Smooth muscle cell (in vitro differentiated cells): Measurements from ENCODE around the gene PAQR7. TPM values are rescaled to one million over a fixed set of nuclear protein-coding genes. Genes with fewer than 3 reads are reported as not detected.

Experiments
- DNase-seq: peaks from one replicate; lab custom pipeline; 2025; ENCODE audit not compliant: unreplicated experiment; lab: John Stamatoyannopoulos, UW
- H2AFZ ChIP-seq: fragments of 200-600 bp; sonication (generic); 2 replicates; pipeline ENCODE4 v1.6.0; 2016; ENCODE audit warnings: antibody characterized with exemption, low read depth, mild to moderate bottlenecking
- H3F3A ChIP-seq: fragments of 200-600 bp; sonication (generic); 2 replicates; pipeline ENCODE4 v1.6.0; 2017; ENCODE audit warnings: antibody characterized with exemption, low read depth
- H3K27ac ChIP-seq: fragments of 200-600 bp; sonication (generic); 2 replicates; pipeline ENCODE4 v1.5.1; 2016; ENCODE audit warnings: low read depth, mild to moderate bottlenecking
- H3K27me3 ChIP-seq: fragments of 200-600 bp; sonication (generic); 2 replicates; pipeline ENCODE4 v1.6.1; 2016; ENCODE audit warnings: low read depth, mild to moderate bottlenecking
- H3K36me3 ChIP-seq: fragments of 200-600 bp; sonication (generic); 2 replicates; pipeline ENCODE4 v1.5.1; 2016; ENCODE audit warnings: low read depth
- H3K4me1 ChIP-seq: fragments of 200-600 bp; sonication (generic); 2 replicates; pipeline ENCODE4 v1.5.1; 2016; ENCODE audit warnings: low read depth
- H3K4me2 ChIP-seq: fragments of 200-600 bp; sonication (generic); 2 replicates; pipeline ENCODE4 v1.6.0; 2016; ENCODE audit warnings: mild to moderate bottlenecking
- H3K4me3 ChIP-seq: fragments of 200-600 bp; sonication (generic); 2 replicates; pipeline ENCODE4 v1.5.1; 2016; ENCODE audit warnings: mild to moderate bottlenecking
- H3K79me2 ChIP-seq: fragments of 200-600 bp; sonication (generic); 2 replicates; pipeline ENCODE4 v1.6.0; 2016; ENCODE audit warnings: low read depth, mild to moderate bottlenecking
- H3K9ac ChIP-seq: fragments of 200-600 bp; sonication (generic); 2 replicates; pipeline ENCODE4 v1.6.0; 2016; ENCODE audit warnings: low read depth
- H3K9me3 ChIP-seq: fragments of 200-600 bp; sonication (generic); replicated peaks from 2 replicates; pipeline ENCODE4 v1.5.1; 2016; ENCODE audit warnings: low read depth
- H4K20me1 ChIP-seq: fragments of 200-600 bp; sonication (generic); 2 replicates; pipeline ENCODE4 v1.6.0; 2016; ENCODE audit warnings: low read depth
- CTCF ChIP-seq: fragments of 200-600 bp; sonication (generic); IDR thresholded peaks from 2 replicates; pipeline ENCODE4 v1.5.1; 2017; ENCODE audit warnings: borderline replicate concordance, mild to moderate bottlenecking, antibody characterized with exemption; ENCODE audit not compliant: insufficient read depth, poor library complexity, severe bottlenecking
- WGBS: methylation state at CpG from one replicate; pipeline ENCODE4 v1.1.7; 2016; ENCODE audit warnings: low lambda C conversion rate; 5-methylcytosine and 5-hydroxymethylcytosine counted together
- polyA plus RNA-seq: library from polyadenylated mRNA; unstranded; fragments of >200 nt; fragmentation: Nextera tagmentation; extraction: Ambion mirVana; gene quantifications from 2 replicates; pipeline ENCODE4 v1.2.1, GENCODE V29; 2016
- total RNA-seq: library from RNA; depleted of rRNA; stranded (reverse); fragments of >200 nt; gene quantifications from 2 replicates; pipeline ENCODE4 v1.2.3, GENCODE V29; 2014

Gene PAQR7
- total and polyA plus RNA-seq, 2 experiments from 2014 or later, result 2.9 to 10.0 TPM

- Histone ChIP-seq H3K27ac (no peak overlapping the region), H3K36me3 (peaks cover 24% of the 10 kb centered on the region), H3K4me3 (no peak overlapping the region), H3K9me3 (no peaks in the 10 kb centered on the region), H3K4me2 (no peak overlapping the region), H4K20me1 (peaks cover 9% of the 10 kb centered on the region), H3K27me3 (no peaks in the 10 kb centered on the region), H2AFZ (no peak overlapping the region), H3K79me2 (peaks cover 9% of the 10 kb centered on the region), H3K9ac (no peak overlapping the region), H3K4me1 (no peaks in the 10 kb centered on the region), H3F3A (no peaks in the 10 kb centered on the region)
- no peak for DNase-seq
- WGBS, result 92% methylated on average over 3 of the region's 3 CpGs
- TF ChIP-seq CTCF, result no peak
Measured at GRCh38 chr1:25828491-25828890, 47.0 kb downstream of the PAQR7 start.

- peaks cover 19% of the 10 kb centered on the region for H3K36me3 ChIP-seq
Measured at GRCh38 chr1:25826571-25826970, 48.9 kb downstream of the PAQR7 start.

GRCh38 chr1:25825605-25826004 is 49.9 kb downstream of the PAQR7 start:
- WGBS, result 97% methylated on average over 2 of the region's 2 CpGs

More at GRCh38 chr1:25826571-25826970, 48.9 kb downstream of the PAQR7 start:
- Histone ChIP-seq H3K79me2 (peaks cover 24% of the 10 kb centered on the region), H3K4me3 (no peak overlapping the region), H3K4me2 (no peak overlapping the region), H3K9me3 (no peaks in the 10 kb centered on the region), H3K27ac (no peak overlapping the region), H2AFZ (no peak overlapping the region), H3F3A (no peaks in the 10 kb centered on the region), H3K4me1 (no peaks in the 10 kb centered on the region), H4K20me1 (peaks cover 25% of the 10 kb centered on the region), H3K9ac (no peak overlapping the region), H3K27me3 (no peaks in the 10 kb centered on the region)
- WGBS, result 99% methylated on average over 10 of the region's 10 CpGs
- DNase-seq, result no peak
- TF ChIP-seq CTCF, result no peak

More at GRCh38 chr1:25825605-25826004, 49.9 kb downstream of the PAQR7 start:
- no peak overlapping the region for H2AFZ ChIP-seq
- no peaks in the 10 kb centered on the region for H3K27me3 ChIP-seq
- no peak overlapping the region for H3K4me2 ChIP-seq
- H3K4me1 ChIP-seq, result peaks cover 6% of the 10 kb centered on the region
- TF ChIP-seq CTCF, result no peak
- H3F3A ChIP-seq, result no peaks in the 10 kb centered on the region
- no peak overlapping the region for H3K4me3 ChIP-seq
- H3K79me2 ChIP-seq, result peaks cover 33% of the 10 kb centered on the region
- no peak for DNase-seq
- no peak overlapping the region for H3K27ac ChIP-seq
- H3K9ac ChIP-seq, result no peak overlapping the region
- peaks cover 34% of the 10 kb centered on the region for H4K20me1 ChIP-seq
- H3K36me3 ChIP-seq, result peaks cover 11% of the 10 kb centered on the region
- no peaks in the 10 kb centered on the region for H3K9me3 ChIP-seq
